AG04449 (cell line): ENCODE results near the gene HILPDA.

Experiments
- CTCF ChIA-PET: fragments of 350-600 bp; formaldehyde crosslinking; extraction: SDS; loops from one replicate; lab custom pipeline; 2021; ENCODE audit warnings: antibody characterized with exemption; lab: Yijun Ruan, JAX
- POLR2A ChIA-PET: fragments of 400-600, 350-600 bp; formaldehyde crosslinking; extraction: SDS; loops from one replicate; lab custom pipeline; 2020; ENCODE audit warnings: antibody characterized with exemption, inconsistent platforms; lab: Yijun Ruan, JAX
- DNase-seq: peaks from one replicate; pipeline ENCODE4 v3.0.0-alpha.2; 2010; ENCODE audit warnings: low read depth, low spot score
- H3K4me3 ChIP-seq: 2 replicates; pipeline ENCODE4 v1.5.1; 2011; ENCODE audit warnings: low read depth, mild to moderate bottlenecking, control low read depth, low read length
- TF ChIP-seq, protein P1 (sequence below): IDR thresholded peaks from one replicate; pipeline ENCODE4 v1.5.1; 2011; ENCODE audit warnings: mild to moderate bottlenecking, moderate library complexity, low read length, control low read depth, inconsistent platforms; ENCODE audit not compliant: insufficient read depth; ENCODE audit errors: missing control alignments

Gene HILPDA

GRCh38 chr7:128447941-128448564 is 7.6 kb upstream of the HILPDA start:
- ChIA-PET POLR2A (no interaction called here), CTCF (interaction anchor here (1.2 to 4.7 kb wide), 4 partner anchors 9 to 22 kb away, joined by 3 to 61 read pairs (median 16); no protein-coding TSS in a partner anchor)
- TF ChIP-seq, protein P1, sequence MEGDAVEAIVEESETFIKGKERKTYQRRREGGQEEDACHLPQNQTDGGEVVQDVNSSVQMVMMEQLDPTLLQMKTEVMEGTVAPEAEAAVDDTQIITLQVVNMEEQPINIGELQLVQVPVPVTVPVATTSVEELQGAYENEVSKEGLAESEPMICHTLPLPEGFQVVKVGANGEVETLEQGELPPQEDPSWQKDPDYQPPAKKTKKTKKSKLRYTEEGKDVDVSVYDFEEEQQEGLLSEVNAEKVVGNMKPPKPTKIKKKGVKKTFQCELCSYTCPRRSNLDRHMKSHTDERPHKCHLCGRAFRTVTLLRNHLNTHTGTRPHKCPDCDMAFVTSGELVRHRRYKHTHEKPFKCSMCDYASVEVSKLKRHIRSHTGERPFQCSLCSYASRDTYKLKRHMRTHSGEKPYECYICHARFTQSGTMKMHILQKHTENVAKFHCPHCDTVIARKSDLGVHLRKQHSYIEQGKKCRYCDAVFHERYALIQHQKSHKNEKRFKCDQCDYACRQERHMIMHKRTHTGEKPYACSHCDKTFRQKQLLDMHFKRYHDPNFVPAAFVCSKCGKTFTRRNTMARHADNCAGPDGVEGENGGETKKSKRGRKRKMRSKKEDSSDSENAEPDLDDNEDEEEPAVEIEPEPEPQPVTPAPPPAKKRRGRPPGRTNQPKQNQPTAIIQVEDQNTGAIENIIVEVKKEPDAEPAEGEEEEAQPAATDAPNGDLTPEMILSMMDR = no peak
- no peak for DNase-seq
- no peak overlapping the region for H3K4me3 ChIP-seq

DNA sequence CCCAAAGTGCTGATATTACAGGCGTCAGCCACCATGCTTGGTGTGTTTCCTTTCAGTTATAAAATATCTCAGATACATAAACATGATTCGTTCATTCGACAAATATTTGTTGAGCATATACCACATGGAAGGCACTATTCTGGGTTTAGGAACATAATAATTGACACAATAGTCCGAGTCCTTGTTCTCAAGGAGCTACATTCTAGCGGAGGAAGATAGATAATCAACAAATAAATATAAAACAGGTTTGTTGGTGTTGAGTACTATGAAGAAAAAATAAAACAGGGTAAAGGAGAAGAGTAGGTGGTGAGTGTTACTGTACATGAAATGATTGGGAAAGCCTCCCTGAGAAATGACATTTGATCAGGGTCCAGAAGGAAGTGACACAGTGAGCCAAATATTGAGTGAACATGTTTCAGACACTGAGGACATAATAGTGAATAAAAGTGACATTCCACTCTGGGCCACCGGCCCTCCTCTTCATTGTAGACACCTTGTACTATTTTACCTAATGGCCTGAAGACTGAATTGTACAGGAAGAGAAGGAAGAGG is 6.9 kb upstream of the HILPDA start:
- TF ChIP-seq, protein P1 = no peak
- CTCF ChIA-PET = interaction anchor here (1.0 to 4.7 kb wide), 5 partner anchors 8 to 22 kb away, joined by 3 to 61 read pairs (median 5); no protein-coding TSS in a partner anchor
- DNase-seq = no peak
- H3K4me3 ChIP-seq = no peak overlapping the region
- POLR2A ChIA-PET = no interaction called here

DNA sequence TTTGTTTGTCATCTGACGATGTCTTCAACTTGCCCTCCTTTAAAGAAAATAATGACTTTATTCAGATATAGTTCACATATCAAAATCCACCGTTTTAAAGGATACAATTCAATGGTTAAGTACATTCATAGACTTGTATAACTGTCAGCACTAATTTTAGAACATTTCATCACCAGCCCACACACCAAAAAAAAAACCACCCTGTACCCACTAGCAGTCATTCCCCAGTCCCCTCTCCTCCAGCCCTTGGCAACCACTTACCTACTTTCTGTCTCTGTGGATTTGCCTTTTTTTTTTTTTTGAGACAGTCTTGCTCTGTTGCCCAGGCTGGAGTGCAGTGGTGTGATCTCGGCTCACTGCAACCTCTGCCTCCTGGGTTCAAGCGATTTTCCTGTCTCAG is 5.3 kb upstream of the HILPDA start:
- ChIA-PET POLR2A (interaction anchor here (0.8 kb wide), 1 partner anchor 9 kb away, joined by 3 read pairs; no protein-coding TSS in a partner anchor), CTCF (interaction anchor here (4.7 kb wide), 1 partner anchor 24 kb away, joined by 61 read pairs; no protein-coding TSS in a partner anchor)
- no peak overlapping the region for H3K4me3 ChIP-seq
- DNase-seq = no peak
- TF ChIP-seq, protein P1 = no peak

DNA sequence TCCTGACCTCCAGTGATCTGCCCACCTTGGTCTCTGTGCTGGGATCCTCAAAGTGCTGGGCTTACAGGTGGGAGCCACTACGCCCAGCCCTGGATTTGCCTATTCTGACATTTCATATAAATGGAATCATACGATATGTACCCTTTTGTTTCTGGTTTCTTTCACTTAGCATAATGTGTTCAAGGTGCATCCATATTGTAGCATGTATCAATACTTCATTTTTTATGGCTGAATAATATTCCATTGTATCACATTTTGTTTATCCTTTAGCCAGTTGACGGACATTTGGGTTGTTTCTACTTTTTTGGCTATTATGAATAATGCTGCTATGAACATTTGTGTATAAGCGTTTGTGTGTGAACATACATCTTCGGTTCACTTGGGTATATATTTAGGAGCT is 4.8 kb upstream of the HILPDA start:
- DNase-seq = no peak
- H3K4me3 ChIP-seq = no peak overlapping the region
- CTCF ChIA-PET = interaction anchor here (1.0 to 7.8 kb wide), 3 partner anchors 9 to 21 kb away, joined by 6 to 275 read pairs (median 6); no protein-coding TSS in a partner anchor
- POLR2A ChIA-PET = no interaction called here
- TF ChIP-seq, protein P1 = no peak

DNA sequence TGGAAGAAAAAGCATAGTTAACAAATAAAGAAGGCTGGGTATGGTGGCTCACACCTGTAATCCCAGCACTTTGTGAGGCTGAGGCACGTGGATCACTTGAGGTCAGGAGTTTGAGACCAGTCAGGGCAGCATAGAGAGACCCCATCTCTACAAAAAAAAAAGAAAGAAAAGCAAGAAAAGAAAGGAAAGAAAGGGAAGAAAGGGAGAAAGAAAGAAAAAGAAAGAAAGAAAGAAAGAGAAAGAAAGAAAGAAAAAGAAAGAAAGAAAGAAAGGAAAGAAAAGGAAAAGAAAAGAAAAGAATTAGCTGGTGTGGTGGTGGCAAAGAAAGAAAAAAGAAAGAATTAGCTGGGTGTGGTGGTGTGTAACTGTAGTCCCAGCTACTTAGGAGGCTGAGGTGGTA is 3.1 kb upstream of the HILPDA start:
- CTCF ChIA-PET = interaction anchor here (1.1 to 7.8 kb wide), 4 partner anchors 9 to 23 kb away, joined by 5 to 275 read pairs (median 8); no protein-coding TSS in a partner anchor
- POLR2A ChIA-PET = no interaction called here

More for the DNA sequence above, 3.1 kb upstream of the HILPDA start:
- no peak for DNase-seq
- TF ChIP-seq, protein P1 = no peak
- H3K4me3 ChIP-seq = no peak overlapping the region
